ENCODE measurements around the gene HERPUD1. TPM values are rescaled to one million over a fixed set of nuclear protein-coding genes. Genes with fewer than 3 reads are reported as not detected.

HERPUD1 gene
- total RNA-seq, 1 experiment from 2014 or later, result 30.8 TPM

DNA sequence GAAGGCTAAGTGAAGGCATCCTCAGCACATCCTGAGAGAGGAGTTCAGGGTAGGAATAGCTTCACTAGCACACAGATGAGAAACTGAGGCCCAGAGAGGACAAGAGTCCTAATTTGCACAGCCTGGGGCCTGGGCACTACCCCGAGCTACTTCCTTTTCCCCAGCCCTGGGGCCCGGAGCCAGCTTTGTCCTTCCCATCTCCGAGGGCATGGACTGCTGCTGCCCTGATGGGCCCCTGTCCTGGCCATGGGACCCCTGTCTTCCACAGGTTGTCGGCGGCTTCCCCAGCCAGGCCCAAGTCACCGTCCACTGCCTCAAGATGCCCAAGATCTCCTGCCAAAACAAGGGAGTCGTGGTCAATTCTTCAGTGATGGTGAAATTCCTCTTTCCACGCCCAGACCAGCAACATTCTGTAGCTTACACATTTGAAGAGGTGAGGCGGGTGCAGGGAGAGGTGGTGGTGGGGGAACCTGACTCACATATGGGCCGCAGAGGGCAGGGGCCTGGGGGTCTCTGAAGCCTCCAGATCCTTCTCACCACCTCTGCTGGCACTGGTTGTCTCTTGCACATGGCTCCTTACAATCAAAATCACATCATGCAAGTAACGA, 46.0 kb downstream of the HERPUD1 start (continued):
- TF ChIP-seq, protein P1, sequence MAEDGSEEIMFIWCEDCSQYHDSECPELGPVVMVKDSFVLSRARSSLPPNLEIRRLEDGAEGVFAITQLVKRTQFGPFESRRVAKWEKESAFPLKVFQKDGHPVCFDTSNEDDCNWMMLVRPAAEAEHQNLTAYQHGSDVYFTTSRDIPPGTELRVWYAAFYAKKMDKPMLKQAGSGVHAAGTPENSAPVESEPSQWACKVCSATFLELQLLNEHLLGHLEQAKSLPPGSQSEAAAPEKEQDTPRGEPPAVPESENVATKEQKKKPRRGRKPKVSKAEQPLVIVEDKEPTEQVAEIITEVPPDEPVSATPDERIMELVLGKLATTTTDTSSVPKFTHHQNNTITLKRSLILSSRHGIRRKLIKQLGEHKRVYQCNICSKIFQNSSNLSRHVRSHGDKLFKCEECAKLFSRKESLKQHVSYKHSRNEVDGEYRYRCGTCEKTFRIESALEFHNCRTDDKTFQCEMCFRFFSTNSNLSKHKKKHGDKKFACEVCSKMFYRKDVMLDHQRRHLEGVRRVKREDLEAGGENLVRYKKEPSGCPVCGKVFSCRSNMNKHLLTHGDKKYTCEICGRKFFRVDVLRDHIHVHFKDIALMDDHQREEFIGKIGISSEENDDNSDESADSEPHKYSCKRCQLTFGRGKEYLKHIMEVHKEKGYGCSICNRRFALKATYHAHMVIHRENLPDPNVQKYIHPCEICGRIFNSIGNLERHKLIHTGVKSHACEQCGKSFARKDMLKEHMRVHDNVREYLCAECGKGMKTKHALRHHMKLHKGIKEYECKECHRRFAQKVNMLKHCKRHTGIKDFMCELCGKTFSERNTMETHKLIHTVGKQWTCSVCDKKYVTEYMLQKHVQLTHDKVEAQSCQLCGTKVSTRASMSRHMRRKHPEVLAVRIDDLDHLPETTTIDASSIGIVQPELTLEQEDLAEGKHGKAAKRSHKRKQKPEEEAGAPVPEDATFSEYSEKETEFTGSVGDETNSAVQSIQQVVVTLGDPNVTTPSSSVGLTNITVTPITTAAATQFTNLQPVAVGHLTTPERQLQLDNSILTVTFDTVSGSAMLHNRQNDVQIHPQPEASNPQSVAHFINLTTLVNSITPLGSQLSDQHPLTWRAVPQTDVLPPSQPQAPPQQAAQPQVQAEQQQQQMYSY (CRISPR knock-in tag; IDR thresholded peaks at IDR 0.05), result no peak
- TF ChIP-seq, protein P2, sequence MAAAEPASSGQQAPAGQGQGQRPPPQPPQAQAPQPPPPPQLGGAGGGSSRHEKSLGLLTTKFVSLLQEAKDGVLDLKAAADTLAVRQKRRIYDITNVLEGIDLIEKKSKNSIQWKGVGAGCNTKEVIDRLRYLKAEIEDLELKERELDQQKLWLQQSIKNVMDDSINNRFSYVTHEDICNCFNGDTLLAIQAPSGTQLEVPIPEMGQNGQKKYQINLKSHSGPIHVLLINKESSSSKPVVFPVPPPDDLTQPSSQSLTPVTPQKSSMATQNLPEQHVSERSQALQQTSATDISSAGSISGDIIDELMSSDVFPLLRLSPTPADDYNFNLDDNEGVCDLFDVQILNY (CRISPR knock-in tag; IDR thresholded peaks at IDR 0.05), result no peak
- no peak for TF ChIP-seq FOXP1 (CRISPR knock-in tag; IDR thresholded peaks at IDR 0.05; ENCODE audit: borderline replicate concordance)

DNA sequence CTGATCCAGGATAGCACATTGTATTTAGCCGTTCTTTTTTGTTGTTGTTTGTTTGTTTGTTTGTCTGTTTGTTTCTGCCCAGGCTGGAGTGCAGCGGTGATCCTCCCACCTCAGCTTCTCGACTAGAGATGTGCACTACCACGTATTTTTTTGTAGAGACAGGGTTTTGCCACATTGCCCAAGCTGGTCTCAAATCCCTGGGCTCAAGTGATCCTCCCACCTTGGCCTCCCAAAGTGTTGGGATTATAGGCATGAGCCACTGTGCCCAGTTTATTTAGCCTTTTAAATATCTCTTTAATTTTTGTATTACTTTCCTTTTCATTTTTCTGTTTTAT, 48.2 kb downstream of the HERPUD1 start:
- ATAC-seq, result no peak
- Mint-ChIP-seq H3K36me3 (no peaks in the 10 kb centered on the region), H3K9me3 (no peaks in the 10 kb centered on the region), H3K4me3 (no peak overlapping the region), H3K27ac (no peak overlapping the region), H3K27me3 (ENCODE audit: low read depth) (no peaks in the 10 kb centered on the region; the same call in 1 of the 2 replicates), H3K4me1 (peaks cover 16% of the 10 kb centered on the region)
- ChIA-PET POLR2A (no interaction called here), CTCF (interaction anchor here (1.0 to 1.8 kb wide), 2 partner anchors 16 to 65 kb away, joined by 3 to 6 read pairs; no protein-coding TSS in a partner anchor)
- TF ChIP-seq MXD4 (CRISPR knock-in tag; IDR thresholded peaks at IDR 0.05; ENCODE audit: borderline replicate concordance), result no peak
- TF ChIP-seq RELA (CRISPR knock-in tag; IDR thresholded peaks at IDR 0.05; ENCODE audit: borderline replicate concordance), result no peak
- DNase-seq (ENCODE audit: low spot score), result no peak

DNA sequence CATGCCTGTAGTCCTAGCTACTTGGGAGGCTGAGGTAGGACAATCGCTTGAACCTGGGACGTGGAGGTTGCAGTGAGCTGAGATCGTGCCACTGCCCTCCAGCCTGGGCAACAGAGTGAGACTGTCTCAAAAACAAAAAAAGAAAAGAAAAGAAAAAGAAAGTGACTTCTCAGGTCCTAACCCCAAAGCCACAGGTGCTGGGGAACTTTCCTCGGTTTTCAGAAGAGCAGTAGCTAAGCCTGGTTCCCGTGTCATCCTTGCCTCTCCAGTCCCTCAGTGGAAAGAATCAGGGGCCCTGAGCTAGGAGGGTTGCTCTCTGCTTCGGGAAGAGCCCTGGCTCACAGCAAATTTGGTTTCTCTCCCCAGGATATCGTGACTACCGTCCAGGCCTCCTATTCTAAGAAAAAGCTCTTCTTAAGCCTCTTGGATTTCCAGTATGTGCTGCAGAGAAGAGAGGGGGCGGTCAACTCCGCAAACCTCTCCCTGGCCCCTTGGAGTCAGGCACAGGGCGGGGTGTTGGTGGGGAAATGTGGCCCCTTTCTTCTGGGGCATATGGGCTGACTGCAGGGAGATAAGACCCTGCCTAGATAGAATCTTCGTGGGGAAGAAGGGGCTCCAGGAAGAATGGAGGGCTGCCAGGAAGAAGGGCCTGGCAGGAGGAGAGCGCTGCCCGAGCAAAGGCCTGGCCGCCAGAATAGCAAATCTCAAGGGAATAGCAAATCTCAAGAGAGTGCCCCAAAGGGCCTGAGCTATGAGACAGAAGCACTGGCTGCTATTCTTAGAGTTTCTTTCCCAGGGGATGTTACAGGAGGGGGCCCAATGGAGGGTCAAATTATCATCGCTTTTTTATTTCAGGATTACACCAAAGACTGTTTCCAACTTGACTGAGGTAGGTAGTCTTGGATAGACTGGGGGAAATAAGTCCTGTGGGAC, 49.1 kb downstream of the HERPUD1 start:
- POLR2A ChIA-PET, result no interaction called here
- CTCF ChIA-PET, result interaction anchor here (0.8 to 1.8 kb wide), 5 partner anchors 8 to 112 kb away, joined by 3 to 7 read pairs (median 5); partner anchors contain the start of genes CPNE2 and NLRC5
- no peaks in the 10 kb centered on the region for H3K36me3 Mint-ChIP-seq
- ATAC-seq, result no peak
- peaks cover 16% of the 10 kb centered on the region for H3K4me1 Mint-ChIP-seq
- H3K4me3 Mint-ChIP-seq, result no peak overlapping the region
- 0 out of 2 replicates have a peak overlapping the region, but pooled peaks have one; percentile 49 for H3K27ac Mint-ChIP-seq
- no peaks in the 10 kb centered on the region for H3K9me3 Mint-ChIP-seq
- H3K27me3 Mint-ChIP-seq (ENCODE audit: low read depth), result no peaks in the 10 kb centered on the region; the same call in 1 of the 2 replicates
- no peak for DNase-seq (ENCODE audit: low spot score)
- TF ChIP-seq ZNF263 (CRISPR knock-in tag; IDR thresholded peaks at IDR 0.05; ENCODE audit: low read depth), result no peak
- no peak for TF ChIP-seq ZNF138 (CRISPR knock-in tag; conservative IDR thresholded peaks at IDR 0.05)
- TF ChIP-seq, protein P3, sequence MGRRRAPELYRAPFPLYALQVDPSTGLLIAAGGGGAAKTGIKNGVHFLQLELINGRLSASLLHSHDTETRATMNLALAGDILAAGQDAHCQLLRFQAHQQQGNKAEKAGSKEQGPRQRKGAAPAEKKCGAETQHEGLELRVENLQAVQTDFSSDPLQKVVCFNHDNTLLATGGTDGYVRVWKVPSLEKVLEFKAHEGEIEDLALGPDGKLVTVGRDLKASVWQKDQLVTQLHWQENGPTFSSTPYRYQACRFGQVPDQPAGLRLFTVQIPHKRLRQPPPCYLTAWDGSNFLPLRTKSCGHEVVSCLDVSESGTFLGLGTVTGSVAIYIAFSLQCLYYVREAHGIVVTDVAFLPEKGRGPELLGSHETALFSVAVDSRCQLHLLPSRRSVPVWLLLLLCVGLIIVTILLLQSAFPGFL (CRISPR knock-in tag; IDR thresholded peaks at IDR 0.05; ENCODE audit: borderline replicate concordance), result no peak
- TF ChIP-seq, protein P1 (CRISPR knock-in tag; IDR thresholded peaks at IDR 0.05), result no peak
- TF ChIP-seq, protein P4, sequence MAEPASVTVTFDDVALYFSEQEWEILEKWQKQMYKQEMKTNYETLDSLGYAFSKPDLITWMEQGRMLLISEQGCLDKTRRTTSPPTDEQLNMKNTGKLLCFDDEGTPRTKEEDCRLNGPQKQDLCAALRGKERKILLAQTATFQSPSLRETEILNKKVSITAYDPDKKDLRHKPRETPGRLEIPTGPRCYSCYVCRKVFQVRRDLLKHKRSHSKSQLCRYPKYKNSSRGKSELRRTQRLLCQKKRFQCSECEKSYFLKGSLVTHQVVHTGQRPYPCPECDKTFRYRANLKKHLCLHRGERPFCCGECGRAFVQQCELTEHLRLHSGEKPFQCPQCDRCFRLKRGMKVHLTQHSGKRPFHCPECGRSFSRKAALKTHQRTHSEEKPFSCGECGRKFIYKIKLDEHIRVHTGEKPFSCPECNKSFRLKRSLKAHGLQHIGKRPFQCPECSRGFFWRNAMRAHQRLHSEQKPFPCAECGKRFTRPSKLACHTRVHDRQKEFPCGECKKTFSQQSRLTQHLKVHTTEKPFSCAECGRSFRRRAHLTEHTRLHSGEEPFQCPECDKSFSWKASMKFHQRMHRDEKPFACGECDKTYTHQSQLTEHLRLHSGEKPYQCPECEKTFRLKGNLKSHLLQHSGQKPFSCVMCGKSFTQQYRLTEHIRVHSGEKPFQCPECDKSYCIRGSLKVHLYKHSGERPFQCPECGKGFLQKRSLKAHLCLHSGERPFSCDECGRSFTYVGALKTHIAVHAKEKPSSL (CRISPR knock-in tag; conservative IDR thresholded peaks at IDR 0.05), result no peak
- no peak for TF ChIP-seq PRRX2 (CRISPR knock-in tag; IDR thresholded peaks at IDR 0.05)
- no peak for TF ChIP-seq SOX15 (CRISPR knock-in tag; IDR thresholded peaks at IDR 0.05)
- TF ChIP-seq, protein P5, sequence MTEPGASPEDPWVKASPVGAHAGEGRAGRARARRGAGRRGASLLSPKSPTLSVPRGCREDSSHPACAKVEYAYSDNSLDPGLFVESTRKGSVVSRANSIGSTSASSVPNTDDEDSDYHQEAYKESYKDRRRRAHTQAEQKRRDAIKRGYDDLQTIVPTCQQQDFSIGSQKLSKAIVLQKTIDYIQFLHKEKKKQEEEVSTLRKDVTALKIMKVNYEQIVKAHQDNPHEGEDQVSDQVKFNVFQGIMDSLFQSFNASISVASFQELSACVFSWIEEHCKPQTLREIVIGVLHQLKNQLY (CRISPR knock-in tag; IDR thresholded peaks at IDR 0.05), result no peak
- no peak for TF ChIP-seq GTF2I (CRISPR knock-in tag; conservative IDR thresholded peaks at IDR 0.05)

All from WTC11 (cell line).